ENCODE measurements around the gene FLYWCH2. TPM values are rescaled to one million over a fixed set of nuclear protein-coding genes. Genes with fewer than 3 reads are reported as not detected.
A peak's percentile ranks its signal among the peaks of the same experiment; 100 is the strongest.

The FLYWCH2 gene
- total and polyA plus RNA-seq, 9 of the 15 experiments (the other 6 are each of a cell fraction or from before 2014, with no cell fraction given), result 0.70 to 55.5 (median 7.6) TPM

DNA sequence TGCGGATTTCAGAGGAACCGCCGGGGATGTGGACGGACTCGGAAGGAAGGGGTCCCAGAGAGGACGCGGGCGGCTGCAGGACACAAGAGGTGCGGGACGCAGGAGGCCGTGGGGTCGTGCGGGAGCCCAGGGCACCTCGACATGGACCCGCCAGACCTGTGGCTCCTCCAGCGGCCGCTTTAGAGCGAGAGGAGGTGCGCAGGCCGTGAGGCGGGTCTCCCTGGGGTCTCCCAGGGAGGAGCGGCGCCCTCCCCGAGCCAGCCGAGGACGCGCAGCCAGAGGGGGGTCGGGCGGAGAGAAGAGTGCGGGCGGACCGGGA, 21.9 kb downstream of the FLYWCH2 start:
- intact Hi-C loops (cut with micrococcal nuclease), result loop anchor here (1.0 to 2.0 kb wide), 3 partner anchors 22 to 76 kb away; partner anchors contain the start of genes FLYWCH2 and PKMYT1
- BruUV-seq (replicated peaks), result TSS peak; percentile 96
- Histone ChIP-seq H3K79me2 (ENCODE audit: control insufficient read depth, insufficient read depth, low read length) (peaks cover 6% of the 10 kb centered on the region; the same call in 2 of the 3 replicates), H3K27me3 (ENCODE audit: control insufficient read depth in 2 of 2, insufficient read depth in 2 of 2, low read length in 2 of 2) (no peaks in the 10 kb centered on the region), H4K20me1 (replicated peaks; ENCODE audit: control insufficient read depth, insufficient read depth, low read length) (no peaks in the 10 kb centered on the region), H3K27ac (ENCODE audit: extremely low read depth, low read depth, low read length) (peak overlapping the region; percentile 94), H3K4me3 (peak overlapping the region; percentile 99), H3K9me1 (ENCODE audit: control insufficient read depth, insufficient read depth, low read length) (no peaks in the 10 kb centered on the region), H3K9ac (ENCODE audit: insufficient read depth in 1 of 2, low read depth in 2 of 2, low read length in 2 of 2) (peak overlapping the region; percentile 90 to 98), H3K4me1 (replicated peaks in 1 of 2; ENCODE audit: control insufficient read depth in 2 of 2, insufficient read depth in 2 of 2, low read length in 2 of 2) (peaks cover 14 to 30% of the 10 kb centered on the region in 2 experiments; a peak in 4 of 5 replicates), H3K36me3 (ENCODE audit: control insufficient read depth, insufficient read depth, low read length) (no peaks in the 10 kb centered on the region), H3K4me2 (ENCODE audit: insufficient read depth, low read length) (peak overlapping the region; percentile 99), H3K9me3 (replicated peaks; ENCODE audit: control insufficient read depth, insufficient read depth, low read depth, low read length) (no peaks in the 10 kb centered on the region), H2AFZ (ENCODE audit: low read depth, low read length) (peak overlapping the region; percentile 76)
- in situ Hi-C loops (cut with MboI), result no loop called here
- FAIRE-seq (no peak), ATAC-seq (no peak), DNase-seq (ENCODE audit: extremely low read depth in 1 of 4, low spot score in 3 of 4) (no peak)
- ChIA-PET POLR2A (interaction anchor here (1.2 to 1.7 kb wide), 2 partner anchors 15 to 21 kb away, joined by 4 to 10 read pairs; partner anchors contain the start of gene FLYWCH2), CTCF (ENCODE audit: low intra/inter-chr PET ratio) (interaction anchor here (1.1 to 4.7 kb wide), 2 partner anchors 30 to 66 kb away, joined by 3 to 24 read pairs; no protein-coding TSS in a partner anchor)
- 0% methylated on average over 11 of the region's 32 CpGs for WGBS (ENCODE audit: insufficient coverage, low coverage, missing lambda C conversion rate)
- TF ChIP-seq, protein P1, sequence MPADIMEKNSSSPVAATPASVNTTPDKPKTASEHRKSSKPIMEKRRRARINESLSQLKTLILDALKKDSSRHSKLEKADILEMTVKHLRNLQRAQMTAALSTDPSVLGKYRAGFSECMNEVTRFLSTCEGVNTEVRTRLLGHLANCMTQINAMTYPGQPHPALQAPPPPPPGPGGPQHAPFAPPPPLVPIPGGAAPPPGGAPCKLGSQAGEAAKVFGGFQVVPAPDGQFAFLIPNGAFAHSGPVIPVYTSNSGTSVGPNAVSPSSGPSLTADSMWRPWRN (IDR thresholded peaks at IDR 0.05; ENCODE audit: low read depth), result no peak
- TF ChIP-seq ZNF717 (CRISPR knock-in tag; IDR thresholded peaks at IDR 0.05) (no peak), OTX1 (CRISPR knock-in tag; IDR thresholded peaks at IDR 0.05) (no peak), DPF2 (IDR thresholded peaks at IDR 0.05) (0 out of 2 replicates have a peak, but pooled peaks have one; percentile 9), SPI1 (IDR thresholded peaks at IDR 0.05; ENCODE audit: borderline replicate concordance, low read depth, low read length) (no peak), GTF2A2 (tag; IDR thresholded peaks at IDR 0.05) (no peak), BRD4 (IDR thresholded peaks at IDR 0.05) (0 out of 2 replicates have a peak, but pooled peaks have one; percentile 50), RBM14 (IDR thresholded peaks at IDR 0.05; ENCODE audit: borderline replicate concordance, insufficient read depth, low read depth, low read length) (no peak), KAT7 (CRISPR knock-in tag; IDR thresholded peaks at IDR 0.05; ENCODE audit: borderline replicate concordance) (no peak), MTA3 (IDR thresholded peaks at IDR 0.05; ENCODE audit: borderline replicate concordance) (no peak), SNRNP70 (optimal IDR thresholded peaks at IDR 0.05; ENCODE audit: low read depth, low read length) (no peak), KAT2B (IDR thresholded peaks at IDR 0.05; ENCODE audit: low read depth, low read length) (no peak), KLF16 (IDR thresholded peaks at IDR 0.05) (no peak), HDAC2 (IDR thresholded peaks at IDR 0.05) (no peak)
- TF ChIP-seq, protein P2, sequence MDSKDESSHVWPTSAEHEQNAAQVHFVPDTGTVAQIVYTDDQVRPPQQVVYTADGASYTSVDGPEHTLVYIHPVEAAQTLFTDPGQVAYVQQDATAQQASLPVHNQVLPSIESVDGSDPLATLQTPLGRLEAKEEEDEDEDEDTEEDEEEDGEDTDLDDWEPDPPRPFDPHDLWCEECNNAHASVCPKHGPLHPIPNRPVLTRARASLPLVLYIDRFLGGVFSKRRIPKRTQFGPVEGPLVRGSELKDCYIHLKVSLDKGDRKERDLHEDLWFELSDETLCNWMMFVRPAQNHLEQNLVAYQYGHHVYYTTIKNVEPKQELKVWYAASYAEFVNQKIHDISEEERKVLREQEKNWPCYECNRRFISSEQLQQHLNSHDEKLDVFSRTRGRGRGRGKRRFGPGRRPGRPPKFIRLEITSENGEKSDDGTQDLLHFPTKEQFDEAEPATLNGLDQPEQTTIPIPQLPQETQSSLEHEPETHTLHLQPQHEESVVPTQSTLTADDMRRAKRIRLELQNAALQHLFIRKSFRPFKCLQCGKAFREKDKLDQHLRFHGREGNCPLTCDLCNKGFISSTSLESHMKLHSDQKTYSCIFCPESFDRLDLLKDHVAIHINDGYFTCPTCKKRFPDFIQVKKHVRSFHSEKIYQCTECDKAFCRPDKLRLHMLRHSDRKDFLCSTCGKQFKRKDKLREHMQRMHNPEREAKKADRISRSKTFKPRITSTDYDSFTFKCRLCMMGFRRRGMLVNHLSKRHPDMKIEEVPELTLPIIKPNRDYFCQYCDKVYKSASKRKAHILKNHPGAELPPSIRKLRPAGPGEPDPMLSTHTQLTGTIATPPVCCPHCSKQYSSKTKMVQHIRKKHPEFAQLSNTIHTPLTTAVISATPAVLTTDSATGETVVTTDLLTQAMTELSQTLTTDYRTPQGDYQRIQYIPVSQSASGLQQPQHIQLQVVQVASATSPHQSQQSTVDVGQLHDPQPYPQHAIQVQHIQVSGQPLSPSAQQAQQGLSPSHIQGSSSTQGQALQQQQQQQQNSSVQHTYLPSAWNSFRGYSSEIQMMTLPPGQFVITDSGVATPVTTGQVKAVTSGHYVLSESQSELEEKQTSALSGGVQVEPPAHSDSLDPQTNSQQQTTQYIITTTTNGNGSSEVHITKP (IDR thresholded peaks at IDR 0.05; ENCODE audit: partially characterized antibody), result no peak
- TF ChIP-seq, protein P3, sequence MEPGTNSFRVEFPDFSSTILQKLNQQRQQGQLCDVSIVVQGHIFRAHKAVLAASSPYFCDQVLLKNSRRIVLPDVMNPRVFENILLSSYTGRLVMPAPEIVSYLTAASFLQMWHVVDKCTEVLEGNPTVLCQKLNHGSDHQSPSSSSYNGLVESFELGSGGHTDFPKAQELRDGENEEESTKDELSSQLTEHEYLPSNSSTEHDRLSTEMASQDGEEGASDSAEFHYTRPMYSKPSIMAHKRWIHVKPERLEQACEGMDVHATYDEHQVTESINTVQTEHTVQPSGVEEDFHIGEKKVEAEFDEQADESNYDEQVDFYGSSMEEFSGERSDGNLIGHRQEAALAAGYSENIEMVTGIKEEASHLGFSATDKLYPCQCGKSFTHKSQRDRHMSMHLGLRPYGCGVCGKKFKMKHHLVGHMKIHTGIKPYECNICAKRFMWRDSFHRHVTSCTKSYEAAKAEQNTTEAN (CRISPR knock-in tag; IDR thresholded peaks at IDR 0.05), result no peak; the same call in 1 of the 2 replicates
- TF ChIP-seq, protein P4, sequence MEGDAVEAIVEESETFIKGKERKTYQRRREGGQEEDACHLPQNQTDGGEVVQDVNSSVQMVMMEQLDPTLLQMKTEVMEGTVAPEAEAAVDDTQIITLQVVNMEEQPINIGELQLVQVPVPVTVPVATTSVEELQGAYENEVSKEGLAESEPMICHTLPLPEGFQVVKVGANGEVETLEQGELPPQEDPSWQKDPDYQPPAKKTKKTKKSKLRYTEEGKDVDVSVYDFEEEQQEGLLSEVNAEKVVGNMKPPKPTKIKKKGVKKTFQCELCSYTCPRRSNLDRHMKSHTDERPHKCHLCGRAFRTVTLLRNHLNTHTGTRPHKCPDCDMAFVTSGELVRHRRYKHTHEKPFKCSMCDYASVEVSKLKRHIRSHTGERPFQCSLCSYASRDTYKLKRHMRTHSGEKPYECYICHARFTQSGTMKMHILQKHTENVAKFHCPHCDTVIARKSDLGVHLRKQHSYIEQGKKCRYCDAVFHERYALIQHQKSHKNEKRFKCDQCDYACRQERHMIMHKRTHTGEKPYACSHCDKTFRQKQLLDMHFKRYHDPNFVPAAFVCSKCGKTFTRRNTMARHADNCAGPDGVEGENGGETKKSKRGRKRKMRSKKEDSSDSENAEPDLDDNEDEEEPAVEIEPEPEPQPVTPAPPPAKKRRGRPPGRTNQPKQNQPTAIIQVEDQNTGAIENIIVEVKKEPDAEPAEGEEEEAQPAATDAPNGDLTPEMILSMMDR (IDR thresholded peaks at IDR 0.05 in 2 of 3, conservative IDR thresholded peaks at IDR 0.05 in 1 of 3; ENCODE audit: insufficient read depth in 2 of 3, low read depth in 1 of 3, low read length in 3 of 3), result no peak
